GM10248 (cell line): ENCODE data around the gene CAMK2B.

Experiments used
- CTCF ChIA-PET: fragments of 300-600 bp; sonication (Branson Sonifier 250); formaldehyde crosslinking; extraction: SDS; loops from one replicate; lab custom pipeline; 2021; ENCODE audit warnings: antibody characterized with exemption; lab: Yijun Ruan, JAX
- POLR2A ChIA-PET: fragments of 350-650 bp; sonication (Branson Sonifier 250); formaldehyde crosslinking; extraction: SDS; loops from one replicate; lab custom pipeline; 2020; ENCODE audit warnings: antibody characterized with exemption; lab: Yijun Ruan, JAX
- DNase-seq: peaks from one replicate; pipeline ENCODE4 v3.0.0; 2012; ENCODE audit errors: extremely low spot score
- CTCF ChIP-seq: IDR thresholded peaks from 2 replicates; pipeline ENCODE4 v1.5.1; 2012; ENCODE audit warnings: mild to moderate bottlenecking, low read depth; ENCODE audit errors: extremely low read depth, missing control alignments, control extremely low read depth

CAMK2B gene

GRCh38 chr7:44197474-44197873 is 127.9 kb downstream of the CAMK2B start:
- POLR2A ChIA-PET = no interaction called here
- DNase-seq = no peak
- CTCF ChIA-PET = interaction anchor here (1.1 to 2.0 kb wide), 4 partner anchors 8 to 178 kb away, joined by 4 to 7 read pairs (median 5); no protein-coding TSS in a partner anchor
- TF ChIP-seq CTCF = no peak

GRCh38 chr7:44196450-44196872 is 128.9 kb downstream of the CAMK2B start:
- peak; percentile 64 for DNase-seq
- ChIA-PET CTCF (interaction anchor here (1.0 to 2.0 kb wide), 11 partner anchors 9 to 377 kb away, joined by 3 to 7 read pairs (median 3); partner anchors contain the start of gene DBNL), POLR2A (interaction anchor here (0.7 kb wide), 1 partner anchor 42 kb away, joined by 5 read pairs; no protein-coding TSS in a partner anchor)
- peak; percentile 68 for TF ChIP-seq CTCF

- ChIA-PET POLR2A (no interaction called here), CTCF (interaction anchor here (1.0 to 2.1 kb wide), 15 partner anchors 10 to 377 kb away, joined by 3 to 7 read pairs (median 3); partner anchors contain the start of gene DBNL)
- DNase-seq = no peak
- no peak for TF ChIP-seq CTCF
Observed at GRCh38 chr7:44195889-44196288, 129.5 kb downstream of the CAMK2B start.

GRCh38 chr7:44194562-44195145 is 130.7 kb downstream of the CAMK2B start:
- POLR2A ChIA-PET = no interaction called here

GRCh38 chr7:44194069-44194468 is 131.3 kb downstream of the CAMK2B start:
- no peak for DNase-seq
- no peak for TF ChIP-seq CTCF
- ChIA-PET CTCF (interaction anchor here (1.1 to 2.1 kb wide), 5 partner anchors 12 to 174 kb away, joined by 3 to 7 read pairs (median 3); no protein-coding TSS in a partner anchor), POLR2A (no interaction called here)

More at GRCh38 chr7:44194562-44195145, 130.7 kb downstream of the CAMK2B start:
- CTCF ChIA-PET = interaction anchor here (1.1 to 2.1 kb wide), 8 partner anchors 11 to 174 kb away, joined by 3 to 7 read pairs (median 4); no protein-coding TSS in a partner anchor
- no peak for DNase-seq
- TF ChIP-seq CTCF = no peak

GRCh38 chr7:44193011-44193802 is 132.2 kb downstream of the CAMK2B start:
- TF ChIP-seq CTCF = no peak
- ChIA-PET CTCF (interaction anchor here (1.5 kb wide), 2 partner anchors 12 to 47 kb away, joined by 3 to 4 read pairs; no protein-coding TSS in a partner anchor), POLR2A (no interaction called here)
- DNase-seq = no peak
